GM23248 (cell line): ENCODE results near the gene PRXL2A.

Experiments
- EZH2 ChIP-seq: fragments of 200-600 bp; sonication (generic); IDR thresholded peaks from 2 replicates; pipeline ENCODE4 v1.6.1; 2018; ENCODE audit warnings: antibody characterized with exemption, mild to moderate bottlenecking; ENCODE audit not compliant: insufficient read depth, poor library complexity, severe bottlenecking
- EZH2phosphoT487 ChIP-seq: fragments of 200-600 bp; sonication (generic); IDR thresholded peaks from 2 replicates; pipeline ENCODE4 v1.6.1; 2018; ENCODE audit warnings: antibody characterized with exemption, moderate library complexity, mild to moderate bottlenecking, low read depth; ENCODE audit not compliant: insufficient read depth

GRCh38 chr10:80477813-80478212 lies 69.5 kb downstream of the PRXL2A start:
- no peak for TF ChIP-seq EZH2
- no peak for TF ChIP-seq EZH2phosphoT487
